Measurements from ENCODE around the gene TNNT3. TPM values are rescaled to one million over a fixed set of nuclear protein-coding genes. Genes with fewer than 3 reads are reported as not detected.
"Not testable (repeated sequence)": the region's sequence is repeated elsewhere in the genome, so short reads cannot be mapped to it uniquely, and the experiment has no call there.

The TNNT3 gene
- polyA plus RNA-seq, 3 donors = 5.3 to 7.3 (median 5.9) TPM

GRCh38 chr11:1880746-1881441, 38.6 kb upstream of the TNNT3 start:
- DNase-seq (ENCODE audit: low read depth in 3 of 3, low spot score in 2 of 3) = no peak

GRCh38 chr11:1881442-1882264, 37.9 kb upstream of the TNNT3 start:
- DNase-seq (ENCODE audit: low read depth in 3 of 3, low spot score in 2 of 3) = no peak

- DNase-seq (ENCODE audit: low read depth in 3 of 3, low spot score in 2 of 3) = peak in 1 of 3 donors; percentile 75
Measured at GRCh38 chr11:1882265-1883238, 37.0 kb upstream of the TNNT3 start.

GRCh38 chr11:1883346-1884302, 35.9 kb upstream of the TNNT3 start:
- no peak for DNase-seq (ENCODE audit: low read depth in 3 of 3, low spot score in 2 of 3)

- DNase-seq (ENCODE audit: low read depth in 3 of 3, low spot score in 2 of 3) = no peak
Measured at GRCh38 chr11:1884303-1884700, 35.2 kb upstream of the TNNT3 start.

GRCh38 chr11:1886551-1886950, 33.0 kb upstream of the TNNT3 start:
- DNase-seq (ENCODE audit: low read depth in 3 of 3, low spot score in 2 of 3) = not testable (repeated sequence)

GRCh38 chr11:1887451-1888346, 31.8 kb upstream of the TNNT3 start:
- DNase-seq (ENCODE audit: low read depth in 3 of 3, low spot score in 2 of 3) = no peak

- no peak for DNase-seq (ENCODE audit: low read depth in 3 of 3, low spot score in 2 of 3)
Measured at GRCh38 chr11:1888347-1888753, 31.2 kb upstream of the TNNT3 start.

GRCh38 chr11:1888811-1889210, 30.7 kb upstream of the TNNT3 start:
- DNase-seq (ENCODE audit: low read depth in 3 of 3, low spot score in 2 of 3) = no peak

GRCh38 chr11:1889224-1889930, 30.1 kb upstream of the TNNT3 start:
- DNase-seq (ENCODE audit: low read depth in 3 of 3, low spot score in 2 of 3) = no peak

GRCh38 chr11:1889941-1890855, 29.3 kb upstream of the TNNT3 start:
- no peak for DNase-seq (ENCODE audit: low read depth in 3 of 3, low spot score in 2 of 3)

GRCh38 chr11:1890856-1891830, 28.4 kb upstream of the TNNT3 start:
- DNase-seq (ENCODE audit: low read depth in 3 of 3, low spot score in 2 of 3) = no peak

GRCh38 chr11:1891831-1892115, 27.7 kb upstream of the TNNT3 start, which contains the start of gene PRR33:
Gene PRR33 (minus strand): TSS chr11:1891895. CDS start chr11:1890584, 1,311 bp downstream.
- DNase-seq (ENCODE audit: low read depth in 3 of 3, low spot score in 2 of 3) = no peak

GRCh38 chr11:1892116-1892515, 27.4 kb upstream of the TNNT3 start:
- DNase-seq (ENCODE audit: low read depth in 3 of 3, low spot score in 2 of 3) = no peak

- no peak for DNase-seq (ENCODE audit: low read depth in 3 of 3, low spot score in 2 of 3)
Measured at GRCh38 chr11:1892558-1892957, 26.9 kb upstream of the TNNT3 start.
